Fibroblast of lung (primary cell): Measurements from ENCODE around the gene ALDH1A2. TPM values are rescaled to one million over a fixed set of nuclear protein-coding genes. Genes with fewer than 3 reads are reported as not detected.
"Not testable (repeated sequence)": the region's sequence is repeated elsewhere in the genome, so short reads cannot be mapped to it uniquely, and the experiment has no call there.

Source experiments
- DNase-seq, 2 donors: peaks; one replicate each; pipeline versions ENCODE4 v3.0.0 to v3.0.0-alpha.2; 2010; ENCODE audit warnings: low read depth in 2 of 2
- H2AFZ ChIP-seq: 2 replicates; pipeline ENCODE4 v1.5.1; 2012; ENCODE audit warnings: low read length, control low read depth, inconsistent platforms
- H3K27ac ChIP-seq: 2 replicates; pipeline ENCODE4 v1.5.1; 2011; ENCODE audit warnings: low read length, control low read depth; ENCODE audit not compliant: insufficient read depth
- H3K27me3 ChIP-seq: 2 replicates; pipeline ENCODE4 v1.5.1; 2011; ENCODE audit warnings: mild to moderate bottlenecking, low read length; ENCODE audit not compliant: control insufficient read depth, insufficient read depth
- H3K36me3 ChIP-seq: 2 replicates; pipeline ENCODE4 v1.5.1; 2011; ENCODE audit warnings: low read length; ENCODE audit not compliant: control insufficient read depth, insufficient read depth
- H3K4me1 ChIP-seq: 2 replicates; pipeline ENCODE4 v1.5.1; 2011; ENCODE audit warnings: low read length; ENCODE audit not compliant: control insufficient read depth, insufficient read depth; ENCODE audit errors: extremely low read depth
- H3K4me2 ChIP-seq: 2 replicates; pipeline ENCODE4 v1.5.1; 2011; ENCODE audit warnings: low read length, control low read depth; ENCODE audit not compliant: insufficient read depth; ENCODE audit errors: extremely low read depth
- H3K4me3 ChIP-seq, 4 experiments: fragments of 200-600 bp in 1 of 4; sonication (generic) in 1 of 4; replicated peaks in 1 of 4; 2 replicates each; pipeline ENCODE4 v1.5.1; 2011 to 2016; ENCODE audit warnings: low read length in 4 of 4, low read depth in 3 of 4, mild to moderate bottlenecking in 3 of 4, control low read depth in 2 of 4, inconsistent platforms in 1 of 4, mixed read lengths in 1 of 4; ENCODE audit not compliant: insufficient read depth in 1 of 4; ENCODE audit errors: control extremely low read depth in 1 of 4
- H3K79me2 ChIP-seq: 2 replicates; pipeline ENCODE4 v1.5.1; 2012; ENCODE audit warnings: mild to moderate bottlenecking, low read length, inconsistent platforms; ENCODE audit not compliant: control insufficient read depth, insufficient read depth
- H3K9ac ChIP-seq: 2 replicates; pipeline ENCODE4 v1.5.1; 2011; ENCODE audit warnings: mild to moderate bottlenecking, low read length, control low read depth; ENCODE audit not compliant: insufficient read depth
- H3K9me3 ChIP-seq: 2 replicates; pipeline ENCODE4 v1.5.1; 2012; ENCODE audit warnings: low read depth, low read length; ENCODE audit not compliant: control insufficient read depth, insufficient read depth
- H4K20me1 ChIP-seq: 2 replicates; pipeline ENCODE4 v1.5.1; 2011; ENCODE audit warnings: low read length; ENCODE audit not compliant: control insufficient read depth, insufficient read depth; ENCODE audit errors: extremely low read depth
- EZH2 ChIP-seq: IDR thresholded peaks from 2 replicates; pipeline ENCODE4 v1.5.1; 2012; ENCODE audit warnings: low read length, control low read depth, mild to moderate bottlenecking; ENCODE audit errors: missing control alignments
- polyA plus RNA-seq, 2 donors: library from polyadenylated mRNA; depleted of rRNA in 1 of 2; stranded (reverse) in 1 of 2; unstranded in 1 of 2; fragments of >200 nt; gene quantifications; 2 replicates each; pipeline ENCODE4 v1.2.1, GENCODE V29; 2011 to 2012; ENCODE audit warnings: missing spikeins in 1 of 2
- total RNA-seq: library from RNA; depleted of rRNA; stranded (reverse); fragments of >200 nt; gene quantifications from 2 replicates; pipeline ENCODE4 v1.2.1, GENCODE V29; 2014
- TF ChIP-seq, protein P1 (sequence below), 2 donors: IDR thresholded peaks in 1 of 2; conservative IDR thresholded peaks in 1 of 2; 1 replicate in 1 of 2; 2 replicates in 1 of 2; pipeline ENCODE4 v1.5.1; 2011 to 2012; ENCODE audit warnings: low read length in 2 of 2, control low read depth in 1 of 2, inconsistent platforms in 1 of 2, low read depth in 1 of 2, mild to moderate bottlenecking in 1 of 2

Gene ALDH1A2
- total and polyA plus RNA-seq, 2 donors (not counting 1 experiment from before 2014, with no cell fraction given) = 1.1 to 2.3 TPM

- Histone ChIP-seq H3K27ac (no peak overlapping the region), H3K79me2 (no peaks in the 10 kb centered on the region), H3K27me3 (peaks cover 3% of the 10 kb centered on the region), H2AFZ (no peak overlapping the region), H3K4me3 (no peak overlapping the region), H3K4me1 (no peaks in the 10 kb centered on the region), H3K36me3 (no peaks in the 10 kb centered on the region), H3K4me2 (no peak overlapping the region), H3K9ac (no peak overlapping the region), H3K9me3 (no peaks in the 10 kb centered on the region), H4K20me1 (no peaks in the 10 kb centered on the region)
- TF ChIP-seq, protein P1, sequence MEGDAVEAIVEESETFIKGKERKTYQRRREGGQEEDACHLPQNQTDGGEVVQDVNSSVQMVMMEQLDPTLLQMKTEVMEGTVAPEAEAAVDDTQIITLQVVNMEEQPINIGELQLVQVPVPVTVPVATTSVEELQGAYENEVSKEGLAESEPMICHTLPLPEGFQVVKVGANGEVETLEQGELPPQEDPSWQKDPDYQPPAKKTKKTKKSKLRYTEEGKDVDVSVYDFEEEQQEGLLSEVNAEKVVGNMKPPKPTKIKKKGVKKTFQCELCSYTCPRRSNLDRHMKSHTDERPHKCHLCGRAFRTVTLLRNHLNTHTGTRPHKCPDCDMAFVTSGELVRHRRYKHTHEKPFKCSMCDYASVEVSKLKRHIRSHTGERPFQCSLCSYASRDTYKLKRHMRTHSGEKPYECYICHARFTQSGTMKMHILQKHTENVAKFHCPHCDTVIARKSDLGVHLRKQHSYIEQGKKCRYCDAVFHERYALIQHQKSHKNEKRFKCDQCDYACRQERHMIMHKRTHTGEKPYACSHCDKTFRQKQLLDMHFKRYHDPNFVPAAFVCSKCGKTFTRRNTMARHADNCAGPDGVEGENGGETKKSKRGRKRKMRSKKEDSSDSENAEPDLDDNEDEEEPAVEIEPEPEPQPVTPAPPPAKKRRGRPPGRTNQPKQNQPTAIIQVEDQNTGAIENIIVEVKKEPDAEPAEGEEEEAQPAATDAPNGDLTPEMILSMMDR (conservative IDR thresholded peaks at IDR 0.05 in 1 of 2, IDR thresholded peaks at IDR 0.05 in 1 of 2; ENCODE audit: low read depth in 1 of 2, low read length in 2 of 2) = no peak
- DNase-seq = no peak
These were observed 18.4 kb downstream of the ALDH1A2 start for GRCh38 chr15:58047149-58047548.

DNA sequence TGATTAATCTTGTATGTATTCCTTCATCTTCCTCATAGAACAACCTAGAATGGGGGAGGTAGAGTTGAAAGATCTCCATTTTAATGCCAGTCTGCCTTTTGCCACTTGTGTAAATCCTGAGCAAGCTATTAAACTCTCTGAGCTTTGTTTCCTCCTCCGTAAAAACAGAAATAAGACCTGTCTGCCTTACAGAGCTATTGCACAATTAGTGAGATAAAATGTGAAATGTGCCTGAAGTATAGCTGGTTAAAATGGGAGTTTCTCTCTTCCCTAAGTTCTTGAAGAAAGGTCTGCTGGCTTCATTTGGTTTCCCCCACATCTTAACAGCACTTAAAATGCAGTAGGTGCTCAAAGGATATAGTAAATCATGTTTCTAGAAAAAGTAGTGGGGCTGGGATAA, 19.0 kb downstream of the ALDH1A2 start:
- no peaks in the 10 kb centered on the region for H3K79me2 ChIP-seq
- TF ChIP-seq, protein P1 (conservative IDR thresholded peaks at IDR 0.05 in 1 of 2, IDR thresholded peaks at IDR 0.05 in 1 of 2; ENCODE audit: low read depth in 1 of 2, low read length in 2 of 2) = no peak
- no peak for TF ChIP-seq EZH2
- H3K4me1 ChIP-seq = no peaks in the 10 kb centered on the region
- no peak overlapping the region for H3K4me2 ChIP-seq
- H3K36me3 ChIP-seq = no peaks in the 10 kb centered on the region
- H3K9ac ChIP-seq = no peak overlapping the region
- no peak for DNase-seq
- no peaks in the 10 kb centered on the region for H4K20me1 ChIP-seq
- peaks cover 3% of the 10 kb centered on the region for H3K27me3 ChIP-seq
- H3K9me3 ChIP-seq = no peaks in the 10 kb centered on the region
- no peak overlapping the region for H3K4me3 ChIP-seq
- H3K27ac ChIP-seq = no peak overlapping the region
- H2AFZ ChIP-seq = no peak overlapping the region

- H3K27me3 ChIP-seq, H3K4me3 ChIP-seq, H3K9ac ChIP-seq, H3K79me2 ChIP-seq, H2AFZ ChIP-seq, H3K4me1 ChIP-seq, H3K36me3 ChIP-seq, H3K27ac ChIP-seq, DNase-seq, H4K20me1 ChIP-seq, H3K9me3 ChIP-seq, H3K4me2 ChIP-seq: not testable (repeated sequence)
These were observed 20.1 kb downstream of the ALDH1A2 start for GRCh38 chr15:58045376-58045775.
